ENCODE results near the gene KIF2A. TPM values are rescaled to one million over a fixed set of nuclear protein-coding genes. Genes with fewer than 3 reads are reported as not detected.

Gene KIF2A
- total and polyA plus RNA-seq, 2 of the 8 experiments (the other 6 are each of a cell fraction or from before 2014, with no cell fraction given) = 18.4 to 97.1 TPM

- Histone ChIP-seq H3K4me2 (ENCODE audit: insufficient read depth in 1 of 2, low read depth in 2 of 2, low read length in 2 of 2) (no peak overlapping the region), H3K18ac (ENCODE audit: extremely low read depth, low read length) (no peak overlapping the region), H4K20me1 (replicated peaks in 1 of 2; ENCODE audit: control insufficient read depth in 1 of 2, insufficient read depth in 2 of 2, low read length in 2 of 2) (peaks cover 5 to 11% of the 10 kb centered on the region in 2 experiments), H3K23ac (ENCODE audit: insufficient read length) (no peak overlapping the region), H2BK20ac (ENCODE audit: low read length) (no peak overlapping the region), H2BK15ac (ENCODE audit: low read length) (no peak overlapping the region), H4K5ac (ENCODE audit: insufficient read length, low read depth, low read length) (no peak overlapping the region), H3K4me1 (replicated peaks in 1 of 4; ENCODE audit: control insufficient read depth in 3 of 4, insufficient read depth in 4 of 4, low read length in 3 of 4) (no peaks in the 10 kb centered on the region), H3K23me2 (ENCODE audit: low read depth, low read length) (no peaks in the 10 kb centered on the region), H4K91ac (replicated peaks; ENCODE audit: insufficient read length, low read length) (no peak overlapping the region), H2AFZ (ENCODE audit: low read length) (no peak overlapping the region), H3K79me1 (ENCODE audit: low read depth, low read length) (peaks cover 3% of the 10 kb centered on the region; the same call in 1 of the 2 replicates), H3K27ac (ENCODE audit: low read depth, low read length) (no peak overlapping the region), H3K14ac (ENCODE audit: insufficient read length) (no peak overlapping the region), H2AK5ac (ENCODE audit: low read depth, low read length) (no peak overlapping the region), H3K27me3 (replicated peaks in 1 of 4; ENCODE audit: control insufficient read depth in 3 of 4, extremely low read depth in 1 of 4, insufficient read depth in 3 of 4, low read length in 3 of 4) (no peaks in the 10 kb centered on the region), H3K4me3 (ENCODE audit: extremely low read depth in 1 of 4, insufficient read depth in 2 of 4, low read depth in 3 of 4, low read length in 4 of 4) (no peak overlapping the region), H3K56ac (replicated peaks; ENCODE audit: insufficient read length, low read depth, low read length) (no peak overlapping the region), H3K79me2 (ENCODE audit: control insufficient read depth in 1 of 2, insufficient read depth in 2 of 2, low read length in 2 of 2) (peaks cover 11 to 71% of the 10 kb centered on the region in 2 experiments), H3K9ac (replicated peaks in 1 of 4; ENCODE audit: extremely low read depth in 1 of 4, low read depth in 3 of 4, low read length in 3 of 4) (no peak overlapping the region), H4K8ac (ENCODE audit: extremely low read depth, insufficient read depth, low read length) (no peak overlapping the region), H2BK120ac (replicated peaks; ENCODE audit: low read depth, low read length) (no peak overlapping the region), H2BK5ac (ENCODE audit: low read depth, low read length) (no peak overlapping the region), H2BK12ac (ENCODE audit: low read depth, low read length) (no peak overlapping the region), H3K36me3 (ENCODE audit: control insufficient read depth in 2 of 4, insufficient read depth in 4 of 4, low read length in 3 of 4) (peaks cover 0 to 12% (median 2%) of the 10 kb centered on the region in 4 experiments; a peak in 2 of 8 replicates), H3K4ac (replicated peaks; ENCODE audit: insufficient read length, low read depth, low read length) (no peak overlapping the region), H3K9me3 (ENCODE audit: insufficient read depth in 2 of 2, low read depth in 1 of 2, low read length in 1 of 2) (no peaks in the 10 kb centered on the region)
- ChIA-PET CTCF (ENCODE audit: partially characterized antibody) (interaction anchor here (0.8 to 2.0 kb wide), 5 partner anchors 9 to 25 kb away, joined by 3 to 7 read pairs (median 3); no protein-coding TSS in a partner anchor), POLR2A (ENCODE audit: partially characterized antibody) (interaction anchor here (0.5 to 1.7 kb wide), 2 partner anchors 34 to 60 kb away, joined by 7 to 8 read pairs; partner anchors contain the start of gene DIMT1)
- FAIRE-seq (no peak), DNase-seq (ENCODE audit: low read depth in 1 of 2, low spot score in 2 of 2) (no peak)
- WGBS, 2 experiments (ENCODE audit: extremely low coverage in 1 of 2, insufficient coverage in 1 of 2, insufficient read length in 1 of 2, insufficient replicate concordance in 2 of 2, low coverage in 1 of 2, low lambda C conversion rate in 2 of 2, missing lambda C conversion rate in 1 of 2) = 95% methylated on average over 1 of the region's 1 CpG; no CpG with 5 or more reads in 1 of the 2 experiments
- TF ChIP-seq JUN (IDR thresholded peaks at IDR 0.05; ENCODE audit: low read depth, low read length) = no peak
- no peak for TF ChIP-seq TAF7 (optimal IDR thresholded peaks at IDR 0.05; ENCODE audit: borderline replicate concordance, low read depth, low read length)
These were observed 37.4 kb downstream of the KIF2A start for GRCh38 chr5:62343428-62343827.

Measured in H1 (cell line).